Parathyroid adenoma (tissue), 2 donors: ENCODE results near the gene NPHS2.

Source experiments
- H2AFZ ChIP-seq: fragments of 300-600 bp; sonication (generic); one replicate; pipeline ENCODE4 v1.7.0; 2017; ENCODE audit warnings: antibody characterized with exemption, mild to moderate bottlenecking
- H3K27ac ChIP-seq: fragments of 300-600 bp; sonication (generic); one replicate; pipeline ENCODE4 v1.7.0; 2017
- H3K27me3 ChIP-seq: fragments of 300-600 bp; sonication (generic); one replicate; pipeline ENCODE4 v1.7.0; 2017; ENCODE audit warnings: low read length; ENCODE audit not compliant: control insufficient read depth, insufficient read depth
- H3K36me3 ChIP-seq: fragments of 300-600 bp; sonication (generic); one replicate; pipeline ENCODE4 v1.7.0; 2017; ENCODE audit warnings: low read length; ENCODE audit not compliant: control insufficient read depth, insufficient read depth
- H3K4me1 ChIP-seq: fragments of 300-600 bp; sonication (generic); one replicate; pipeline ENCODE4 v1.7.0; 2017; ENCODE audit warnings: control low read depth
- H3K4me2 ChIP-seq: fragments of 300-600 bp; sonication (generic); one replicate; pipeline ENCODE4 v1.7.0; 2017; ENCODE audit warnings: low read length
- H3K4me3 ChIP-seq: fragments of 300-600 bp; sonication (generic); one replicate; pipeline ENCODE4 v1.7.0; 2017; ENCODE audit warnings: low read depth, low read length
- H3K79me2 ChIP-seq: fragments of 300-600 bp; sonication (generic); one replicate; pipeline ENCODE4 v1.7.0; 2017; ENCODE audit warnings: control low read depth
- H3K9ac ChIP-seq: fragments of 300-600 bp; sonication (generic); one replicate; pipeline ENCODE4 v1.7.0; 2017; ENCODE audit warnings: mild to moderate bottlenecking
- H3K9me3 ChIP-seq: fragments of 300-600 bp; sonication (generic); one replicate; pipeline ENCODE4 v1.7.0; 2017; ENCODE audit warnings: low read length; ENCODE audit not compliant: control insufficient read depth
- TF ChIP-seq, protein P1 (sequence below): fragments of 300-600 bp; sonication (generic); IDR thresholded peaks from one replicate; pipeline ENCODE4 v1.7.0; 2017; ENCODE audit warnings: antibody characterized with exemption, mild to moderate bottlenecking
- donor health status: primary hyperparathyroidism.

Gene NPHS2

DNA sequence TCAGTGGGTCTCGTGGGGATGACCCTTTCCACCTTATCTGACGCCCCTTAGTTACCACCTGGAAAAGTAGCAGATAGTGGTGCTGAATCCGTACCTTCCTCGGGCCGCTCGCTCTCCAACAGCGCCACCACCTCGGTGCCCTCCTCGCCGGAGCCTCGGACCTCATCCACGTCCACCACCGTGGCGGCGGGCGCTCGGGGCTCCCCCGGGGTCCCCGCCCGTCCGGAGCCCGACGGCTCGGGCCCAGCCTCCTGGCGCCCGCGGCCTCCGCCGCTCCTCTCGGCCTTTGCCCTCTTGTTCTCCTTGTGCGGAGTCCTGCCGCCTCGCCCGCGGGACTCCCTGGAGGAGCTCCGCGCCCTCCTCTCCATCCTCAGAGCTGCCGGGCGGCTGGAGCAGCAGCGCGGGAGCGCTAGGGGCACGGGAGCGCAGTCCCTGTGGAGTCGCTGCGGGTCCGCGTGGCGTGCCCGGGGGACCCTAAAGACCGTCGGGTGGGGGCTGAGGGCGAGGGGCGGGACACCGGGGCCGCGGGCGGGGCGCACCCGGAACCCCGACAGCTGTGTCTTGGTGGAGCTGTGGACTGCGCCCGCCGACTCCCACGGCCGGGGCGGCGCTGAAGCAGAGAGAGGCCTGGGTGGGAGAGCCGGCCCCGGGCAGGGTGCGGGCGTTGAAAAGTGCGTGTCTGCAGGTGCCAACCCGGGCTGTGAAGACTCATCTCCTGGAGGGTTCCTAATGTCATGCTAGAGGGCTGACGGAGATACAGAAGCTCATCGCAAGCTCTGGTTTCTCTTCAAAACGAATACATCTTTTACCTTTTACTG, at the start of gene NPHS2:
TSS of gene NPHS2 (minus strand) at position 452 of the 818 bp plus-strand sequence. CDS start at position 368, 84 bp downstream.
- H3K4me3 ChIP-seq, result no peak within 1 kb of the TSS
- no peaks in the 10 kb centered on the region for H3K4me1 ChIP-seq
- H3K4me2 ChIP-seq, result no peak within 1 kb of the TSS
- TF ChIP-seq, protein P1, sequence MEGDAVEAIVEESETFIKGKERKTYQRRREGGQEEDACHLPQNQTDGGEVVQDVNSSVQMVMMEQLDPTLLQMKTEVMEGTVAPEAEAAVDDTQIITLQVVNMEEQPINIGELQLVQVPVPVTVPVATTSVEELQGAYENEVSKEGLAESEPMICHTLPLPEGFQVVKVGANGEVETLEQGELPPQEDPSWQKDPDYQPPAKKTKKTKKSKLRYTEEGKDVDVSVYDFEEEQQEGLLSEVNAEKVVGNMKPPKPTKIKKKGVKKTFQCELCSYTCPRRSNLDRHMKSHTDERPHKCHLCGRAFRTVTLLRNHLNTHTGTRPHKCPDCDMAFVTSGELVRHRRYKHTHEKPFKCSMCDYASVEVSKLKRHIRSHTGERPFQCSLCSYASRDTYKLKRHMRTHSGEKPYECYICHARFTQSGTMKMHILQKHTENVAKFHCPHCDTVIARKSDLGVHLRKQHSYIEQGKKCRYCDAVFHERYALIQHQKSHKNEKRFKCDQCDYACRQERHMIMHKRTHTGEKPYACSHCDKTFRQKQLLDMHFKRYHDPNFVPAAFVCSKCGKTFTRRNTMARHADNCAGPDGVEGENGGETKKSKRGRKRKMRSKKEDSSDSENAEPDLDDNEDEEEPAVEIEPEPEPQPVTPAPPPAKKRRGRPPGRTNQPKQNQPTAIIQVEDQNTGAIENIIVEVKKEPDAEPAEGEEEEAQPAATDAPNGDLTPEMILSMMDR, result no peak
- H3K9me3 ChIP-seq, result no peaks in the 10 kb centered on the region
- no peak within 1 kb of the TSS for H2AFZ ChIP-seq
- no peak within 1 kb of the TSS for H3K9ac ChIP-seq
- H3K79me2 ChIP-seq, result no peaks in the 10 kb centered on the region
- H3K36me3 ChIP-seq, result no peaks in the 10 kb centered on the region
- H3K27me3 ChIP-seq, result no peaks in the 10 kb centered on the region
- H3K27ac ChIP-seq, result no peak within 1 kb of the TSS

DNA sequence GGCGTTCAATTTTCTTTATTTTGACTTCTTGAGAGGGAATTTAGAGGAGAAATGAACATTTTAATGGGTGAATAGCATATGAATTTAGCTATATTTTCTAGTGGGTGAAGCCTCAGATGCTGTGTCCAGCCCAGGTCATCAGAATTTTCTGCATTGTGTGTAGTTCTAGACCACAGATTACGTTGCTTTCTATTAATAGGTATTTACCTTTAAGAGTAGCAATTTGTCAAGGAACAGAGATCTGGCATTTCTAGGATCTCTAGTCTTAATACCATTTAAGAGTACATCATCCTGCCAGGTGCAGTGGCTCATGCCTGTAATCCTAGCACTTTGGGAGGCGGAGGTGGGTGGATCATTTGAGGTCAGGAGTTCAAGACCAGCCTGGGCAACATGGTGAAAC, 36.6 kb upstream of the NPHS2 start:
- H2AFZ ChIP-seq, result no peak overlapping the region

DNA sequence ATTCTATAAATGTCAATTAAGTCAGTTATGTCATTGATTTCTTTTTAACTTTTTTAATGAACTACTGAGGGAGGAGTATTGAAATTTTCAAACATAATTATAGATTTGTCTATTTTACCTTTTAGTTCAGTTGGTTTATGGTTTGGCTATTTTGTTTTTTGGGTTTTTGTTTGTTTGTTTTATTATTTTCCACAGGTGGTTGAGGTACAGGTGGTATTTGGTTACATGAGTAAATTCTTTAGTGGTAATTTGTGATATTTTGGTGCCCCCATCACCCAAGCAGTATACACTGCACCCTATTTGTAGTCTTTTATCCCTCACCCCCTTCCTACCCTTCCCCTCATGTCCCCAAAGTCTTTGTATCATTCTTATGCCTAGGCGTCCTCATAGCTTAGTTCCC, 25.3 kb upstream of the NPHS2 start:
- no peaks in the 10 kb centered on the region for H3K79me2 ChIP-seq
- H3K9me3 ChIP-seq, result no peaks in the 10 kb centered on the region
- TF ChIP-seq, protein P1, result no peak
- H3K27ac ChIP-seq, result no peak overlapping the region
- H3K4me3 ChIP-seq, result no peak overlapping the region
- no peaks in the 10 kb centered on the region for H3K36me3 ChIP-seq
- H3K9ac ChIP-seq, result no peak overlapping the region
- no peak overlapping the region for H2AFZ ChIP-seq
- no peaks in the 10 kb centered on the region for H3K4me1 ChIP-seq
- H3K27me3 ChIP-seq, result no peaks in the 10 kb centered on the region
- no peak overlapping the region for H3K4me2 ChIP-seq

More for the DNA sequence above, 36.6 kb upstream of the NPHS2 start:
- Histone ChIP-seq H3K9me3 (no peaks in the 10 kb centered on the region), H3K4me2 (no peak overlapping the region), H3K9ac (no peak overlapping the region), H3K27ac (no peak overlapping the region), H3K27me3 (no peaks in the 10 kb centered on the region), H3K36me3 (no peaks in the 10 kb centered on the region), H3K4me1 (no peaks in the 10 kb centered on the region), H3K79me2 (no peaks in the 10 kb centered on the region), H3K4me3 (no peak overlapping the region)
- TF ChIP-seq, protein P1, result no peak

DNA sequence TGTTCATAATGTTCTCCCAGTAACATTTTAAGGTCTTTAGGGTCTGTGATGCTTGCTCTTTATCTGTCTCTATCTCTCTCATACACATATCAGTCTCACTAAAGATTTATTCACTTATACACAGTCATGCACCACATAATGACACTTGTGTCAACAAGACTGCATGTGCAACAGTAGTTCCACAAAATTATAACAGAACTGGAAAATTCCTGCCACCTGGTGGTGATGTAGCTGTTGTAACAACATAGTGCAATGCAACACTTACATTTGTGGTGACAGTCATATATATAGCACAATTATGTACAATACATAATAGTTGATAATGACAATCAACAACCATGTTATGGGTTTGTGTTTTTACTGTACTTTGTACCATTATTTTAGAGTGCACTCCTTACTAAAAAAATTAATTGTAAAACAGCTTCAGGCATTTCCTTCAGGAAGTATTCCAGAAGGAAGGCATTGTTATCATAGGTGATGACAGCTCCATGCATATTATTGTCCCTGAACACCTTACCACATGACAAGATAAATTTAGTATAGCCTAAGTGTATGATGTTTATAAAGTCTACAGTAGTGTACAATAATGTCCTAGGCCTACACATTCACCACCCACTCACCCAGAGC, 24.0 kb upstream of the NPHS2 start:
- Histone ChIP-seq H3K9me3 (no peaks in the 10 kb centered on the region), H3K27me3 (no peaks in the 10 kb centered on the region), H2AFZ (no peak overlapping the region), H3K79me2 (no peaks in the 10 kb centered on the region), H3K4me1 (no peaks in the 10 kb centered on the region), H3K9ac (no peak overlapping the region), H3K27ac (no peak overlapping the region), H3K4me2 (no peak overlapping the region), H3K36me3 (no peaks in the 10 kb centered on the region), H3K4me3 (no peak overlapping the region)
- TF ChIP-seq, protein P1, result no peak
